HCT116 (cell line): ENCODE measurements around the gene TM9SF1. TPM values are rescaled to one million over a fixed set of nuclear protein-coding genes. Genes with fewer than 3 reads are reported as not detected.

ENCODE experiments used
- ATAC-seq: fragments of 200-7000 bp; cut with Tn5 transposase; 2 replicates; pipeline ENCODE4 v1.9.1; 2020; ENCODE audit warnings: mild to moderate bottlenecking, moderate library complexity
- BruUV-seq: library from RNA; stranded (reverse); fragments of 400-500 nt; replicated peaks from 2 replicates; lab custom pipeline; 2021; lab: Mats Ljungman, UMichigan
- CTCF ChIA-PET: fragments of 300-600 bp; sonication (Branson Sonifier 250); formaldehyde crosslinking; loops from one replicate; lab custom pipeline; 2021; ENCODE audit warnings: antibody characterized with exemption; lab: Charles Lee
- POLR2A ChIA-PET: fragments of 300-600, 350-600 bp; sonication (Branson Sonifier 250); formaldehyde crosslinking; loops from one replicate; lab custom pipeline; 2021; ENCODE audit warnings: antibody characterized with exemption; lab: Charles Lee
- RAD21 ChIA-PET, 2 experiments: fragments of 300-600 bp; sonication (Branson Sonifier 250); formaldehyde crosslinking; loops; one replicate each; lab custom pipeline; 2023; ENCODE audit warnings: low total read pairs in 2 of 2; ENCODE audit not compliant: uncharacterized antibody in 2 of 2, unreplicated experiment in 2 of 2, low non-redundant PET in 1 of 2; lab: Charles Lee
- DNase-seq: peaks from one replicate; pipeline ENCODE4 v3.0.0-alpha.2; 2010; ENCODE audit warnings: low read depth, low spot score
- H2AFZ ChIP-seq: fragments of 200-600 bp; shearing (Covaris generic), sonication (generic); 2 replicates; pipeline ENCODE4 v1.6.1; 2017; ENCODE audit warnings: low read depth, mixed run types, mixed read lengths, antibody characterized with exemption, low read length; ENCODE audit not compliant: poor library complexity, severe bottlenecking
- H3K27ac ChIP-seq: 2 replicates; pipeline ENCODE4 v1.5.1; 2012; ENCODE audit warnings: low read depth, low read length
- H3K27me3 ChIP-seq: fragments of 200-600 bp; sonication (generic); 2 replicates; pipeline ENCODE4 v1.6.1; 2016; ENCODE audit warnings: mixed run types, low read length, mixed read lengths; ENCODE audit not compliant: insufficient read depth
- H3K36me3 ChIP-seq, 2 experiments: fragments of 200-500 bp in 1 of 2; fragments of 200-600 bp in 1 of 2; sonication (Bioruptor generic) in 1 of 2; sonication (generic) in 1 of 2; 2 replicates each; pipeline versions ENCODE4 v1.5.1 to v1.6.1; 2014 to 2016; ENCODE audit warnings: low read length in 2 of 2, inconsistent platforms in 1 of 2, mixed read lengths in 1 of 2, mixed run types in 1 of 2; ENCODE audit not compliant: insufficient read depth in 2 of 2, control insufficient read depth in 1 of 2
- H3K4me1 ChIP-seq, 2 experiments: fragments of 200-600 bp in 1 of 2; sonication (generic) in 1 of 2; 2 replicates each; pipeline versions ENCODE4 v1.5.1 to v1.6.1; 2012 to 2017; ENCODE audit warnings: low read length in 2 of 2, inconsistent platforms in 1 of 2, mild to moderate bottlenecking in 1 of 2, mixed read lengths in 1 of 2, mixed run types in 1 of 2, moderate library complexity in 1 of 2; ENCODE audit not compliant: insufficient read depth in 2 of 2, control insufficient read depth in 1 of 2
- H3K4me2 ChIP-seq: fragments of 200-600 bp; sonication (generic); 2 replicates; pipeline ENCODE4 v1.6.1; 2017; ENCODE audit warnings: mixed run types, low read length, mixed read lengths
- H3K4me3 ChIP-seq, 2 experiments: fragments of 200-600 bp in 1 of 2; sonication (generic) in 1 of 2; replicated peaks in 1 of 2; 2 replicates each; pipeline ENCODE4 v1.5.1; 2011 to 2016; ENCODE audit warnings: low read length in 2 of 2, control low read depth in 1 of 2, low read depth in 1 of 2, mild to moderate bottlenecking in 1 of 2, mixed read lengths in 1 of 2, mixed run types in 1 of 2
- H3K79me2 ChIP-seq: fragments of 200-600 bp; sonication (generic); 2 replicates; pipeline ENCODE4 v1.6.1; 2017; ENCODE audit warnings: mild to moderate bottlenecking, mixed run types, low read length, moderate library complexity, mixed read lengths; ENCODE audit not compliant: insufficient read depth
- H3K9ac ChIP-seq: fragments of 200-600 bp; sonication (generic); 2 replicates; pipeline ENCODE4 v1.6.1; 2016; ENCODE audit warnings: low read length, mixed read lengths
- H3K9me2 ChIP-seq: fragments of 200-600 bp; sonication (generic), shearing (Covaris generic); 2 replicates; pipeline ENCODE4 v1.6.1; 2017; ENCODE audit warnings: mixed run types, mild to moderate bottlenecking, moderate library complexity; ENCODE audit not compliant: insufficient read depth
- H3K9me3 ChIP-seq, 2 experiments: fragments of 200-500 bp in 1 of 2; fragments of 200-600 bp in 1 of 2; sonication (Bioruptor generic) in 1 of 2; sonication (generic) in 1 of 2; 2 replicates each; pipeline ENCODE4 v1.6.1; 2014 to 2017; ENCODE audit warnings: low read length in 2 of 2, mixed read lengths in 2 of 2, inconsistent platforms in 1 of 2, low read depth in 1 of 2, mild to moderate bottlenecking in 1 of 2, mixed run types in 1 of 2, moderate library complexity in 1 of 2; ENCODE audit not compliant: control insufficient read depth in 1 of 2, insufficient read depth in 1 of 2
- H4K20me1 ChIP-seq: fragments of 200-600 bp; sonication (generic), shearing (Covaris generic); 2 replicates; pipeline ENCODE4 v1.6.1; 2017; ENCODE audit warnings: mixed run types, mild to moderate bottlenecking, moderate library complexity; ENCODE audit not compliant: insufficient read depth
- CBX3 ChIP-seq: IDR thresholded peaks from 2 replicates; pipeline ENCODE4 v1.6.1; 2012; ENCODE audit warnings: low read depth
- CEBPB ChIP-seq: IDR thresholded peaks from 2 replicates; pipeline ENCODE4 v1.6.1; 2012; ENCODE audit warnings: low read depth
- EGR1 ChIP-seq: IDR thresholded peaks from 2 replicates; pipeline ENCODE4 v1.6.1; 2012; ENCODE audit warnings: low read depth
- ELF1 ChIP-seq: IDR thresholded peaks from 2 replicates; pipeline ENCODE4 v1.6.1; 2012; ENCODE audit warnings: low read depth, borderline replicate concordance
- POLR2AphosphoS5 ChIP-seq: IDR thresholded peaks from 2 replicates; pipeline ENCODE4 v1.6.1; 2011; ENCODE audit warnings: mild to moderate bottlenecking, low read depth, low read length, moderate library complexity
- REST ChIP-seq: IDR thresholded peaks from 2 replicates; pipeline ENCODE4 v1.6.1; 2012; ENCODE audit warnings: low read depth
- SIN3A ChIP-seq: IDR thresholded peaks from 2 replicates; pipeline ENCODE4 v1.6.1; 2012; ENCODE audit warnings: low read depth
- SRF ChIP-seq: IDR thresholded peaks from 2 replicates; pipeline ENCODE4 v1.6.1; 2012; ENCODE audit warnings: low read depth
- ZFX ChIP-seq: fragments of 450-650 bp; IDR thresholded peaks from 2 replicates; pipeline ENCODE4 v1.6.1; 2017
- ZNF274 ChIP-seq: fragments of 200-500 bp; sonication (Bioruptor generic); IDR thresholded peaks from 2 replicates; pipeline ENCODE4 v1.6.1; 2014; ENCODE audit warnings: mild to moderate bottlenecking, low read depth, low read length, inconsistent platforms
- intact Hi-C: fragments of 100-400 bp; cut with micrococcal nuclease; formaldehyde crosslinking; loops from 2 replicates; pipeline ENCODE4 v1.10.0; 2022
- total RNA-seq: library from RNA; stranded (reverse); gene quantifications from one replicate; pipeline ENCODE4 v1.2.1, GENCODE V29; 2021; ENCODE audit not compliant: unreplicated experiment
- TF ChIP-seq, protein P1 (sequence below): IDR thresholded peaks from 2 replicates; pipeline ENCODE4 v1.6.1; 2011; ENCODE audit warnings: mild to moderate bottlenecking, low read length, moderate library complexity; ENCODE audit not compliant: insufficient replicate concordance; ENCODE audit errors: extremely low read depth

Gene TM9SF1
- total RNA-seq, 1 experiment from 2014 or later = 35.2 TPM

GRCh38 chr14:24181371-24182077 lies 13.7 kb downstream of the TM9SF1 start:
- Histone ChIP-seq H3K36me3 (peaks cover 36 to 53% of the 10 kb centered on the region in 2 experiments; a peak in 3 of 4 replicates), H3K9me2 (no peaks in the 10 kb centered on the region), H3K4me3 (no peak overlapping the region), H3K9me3 (no peaks in the 10 kb centered on the region), H3K79me2 (peaks cover 18% of the 10 kb centered on the region; the same call in 1 of the 2 replicates), H4K20me1 (no peaks in the 10 kb centered on the region), H3K9ac (no peak overlapping the region), H3K4me2 (no peak overlapping the region), H3K27ac (no peak overlapping the region), H2AFZ (no peak overlapping the region)
- DNase-seq (no peak), ATAC-seq (no peak)
- RAD21 ChIA-PET = no interaction called here
- intact Hi-C loops = no loop called here
- CTCF ChIA-PET = no interaction called here
- POLR2A ChIA-PET = no interaction called here
- TF ChIP-seq POLR2AphosphoS5 = no peak
- TF ChIP-seq CEBPB = no peak
- TF ChIP-seq, all 23 proteins: peak for 0
- no TSS peak for BruUV-seq
- Histone ChIP-seq H3K4me1 (no peaks in the 10 kb centered on the region), H3K27me3 (no peaks in the 10 kb centered on the region)

DNA sequence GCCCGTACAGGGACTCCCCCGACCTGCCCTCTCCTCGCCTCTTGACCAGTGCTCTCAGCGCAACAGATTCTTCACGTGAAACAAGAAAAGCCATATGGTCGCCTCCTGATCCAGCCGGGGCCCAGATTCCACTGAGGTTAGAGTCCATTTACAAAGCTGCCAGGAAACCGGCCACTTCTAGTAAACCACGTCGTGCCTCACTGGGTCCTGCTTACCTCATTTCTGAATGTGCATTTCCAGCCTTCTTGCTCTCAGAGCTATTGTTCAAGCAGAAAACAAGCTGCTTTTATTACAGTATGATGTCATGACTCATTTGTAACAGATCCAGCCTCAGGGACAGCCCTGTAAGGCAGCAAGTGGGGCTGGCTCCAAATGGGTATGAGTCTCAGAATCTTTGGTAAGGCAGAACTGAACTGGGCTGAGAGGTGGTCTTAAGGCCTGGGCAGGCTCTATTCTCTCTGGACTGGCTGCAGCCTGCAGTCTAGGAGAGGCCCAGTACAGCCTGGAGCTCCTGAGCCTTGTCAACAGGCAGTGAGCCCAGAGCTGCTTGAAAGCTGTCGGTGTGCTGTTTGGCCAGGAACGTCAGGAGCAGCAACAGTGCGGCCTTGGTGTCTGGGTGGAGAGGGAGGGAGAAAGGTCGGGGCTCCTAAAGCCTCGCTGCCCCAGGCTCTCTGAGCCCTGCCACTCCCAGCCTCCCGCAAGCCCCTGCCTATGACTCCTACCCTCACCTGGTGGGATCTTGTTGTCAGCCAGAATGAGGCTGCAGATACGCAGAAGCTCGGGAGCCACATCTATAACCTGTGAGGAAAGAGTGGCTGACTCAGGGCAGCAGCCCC lies 15.1 kb downstream of the TM9SF1 start:
- POLR2A ChIA-PET = interaction anchor here (1.0 to 1.4 kb wide), 2 partner anchors 19 to 34 kb away, joined by 3 to 5 read pairs; partner anchors contain the start of genes IRF9 and PSME2
- peaks cover 26 to 40% of the 10 kb centered on the region in 2 experiments; a peak in 3 of 4 replicates for H3K36me3 ChIP-seq
- ATAC-seq = 0 out of 2 replicates have a peak, but pooled peaks have one; percentile 2
- no peak for TF ChIP-seq SIN3A
- TF ChIP-seq SRF = no peak
- no peak for TF ChIP-seq ZNF274
- TF ChIP-seq CEBPB = no peak
- no peak for TF ChIP-seq CBX3
- TF ChIP-seq, protein P1, sequence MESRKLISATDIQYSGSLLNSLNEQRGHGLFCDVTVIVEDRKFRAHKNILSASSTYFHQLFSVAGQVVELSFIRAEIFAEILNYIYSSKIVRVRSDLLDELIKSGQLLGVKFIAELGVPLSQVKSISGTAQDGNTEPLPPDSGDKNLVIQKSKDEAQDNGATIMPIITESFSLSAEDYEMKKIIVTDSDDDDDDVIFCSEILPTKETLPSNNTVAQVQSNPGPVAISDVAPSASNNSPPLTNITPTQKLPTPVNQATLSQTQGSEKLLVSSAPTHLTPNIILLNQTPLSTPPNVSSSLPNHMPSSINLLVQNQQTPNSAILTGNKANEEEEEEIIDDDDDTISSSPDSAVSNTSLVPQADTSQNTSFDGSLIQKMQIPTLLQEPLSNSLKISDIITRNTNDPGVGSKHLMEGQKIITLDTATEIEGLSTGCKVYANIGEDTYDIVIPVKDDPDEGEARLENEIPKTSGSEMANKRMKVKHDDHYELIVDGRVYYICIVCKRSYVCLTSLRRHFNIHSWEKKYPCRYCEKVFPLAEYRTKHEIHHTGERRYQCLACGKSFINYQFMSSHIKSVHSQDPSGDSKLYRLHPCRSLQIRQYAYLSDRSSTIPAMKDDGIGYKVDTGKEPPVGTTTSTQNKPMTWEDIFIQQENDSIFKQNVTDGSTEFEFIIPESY = no peak
- TF ChIP-seq EGR1 = no peak
- TF ChIP-seq REST = no peak
- TF ChIP-seq ELF1 = no peak
- no peak for TF ChIP-seq ZFX

More for the DNA sequence above, 15.1 kb downstream of the TM9SF1 start:
- H3K4me1 ChIP-seq = no peaks in the 10 kb centered on the region
- no peaks in the 10 kb centered on the region for H4K20me1 ChIP-seq
- no peak for DNase-seq
- H2AFZ ChIP-seq = no peak overlapping the region
- H3K9ac ChIP-seq = no peak overlapping the region
- RAD21 ChIA-PET = no interaction called here
- no peaks in the 10 kb centered on the region for H3K9me3 ChIP-seq
- H3K27me3 ChIP-seq = no peaks in the 10 kb centered on the region
- peaks cover 5% of the 10 kb centered on the region; the same call in 1 of the 2 replicates for H3K79me2 ChIP-seq
- intact Hi-C loops = no loop called here
- no peak overlapping the region for H3K27ac ChIP-seq
- no peaks in the 10 kb centered on the region for H3K9me2 ChIP-seq
- no TSS peak for BruUV-seq
- no peak overlapping the region for H3K4me2 ChIP-seq
- CTCF ChIA-PET = interaction anchor here (2.2 kb wide), 1 partner anchor 19 kb away, joined by 5 read pairs; the partner anchor contains the start of gene IRF9
- H3K4me3 ChIP-seq = no peak overlapping the region
